ENCODE measurements around the gene FAAH. TPM values are rescaled to one million over a fixed set of nuclear protein-coding genes. Genes with fewer than 3 reads are reported as not detected.

Gene FAAH
- polyA plus RNA-seq, 3 donors: 11.5 to 47.1 (median 11.5) TPM

DNA sequence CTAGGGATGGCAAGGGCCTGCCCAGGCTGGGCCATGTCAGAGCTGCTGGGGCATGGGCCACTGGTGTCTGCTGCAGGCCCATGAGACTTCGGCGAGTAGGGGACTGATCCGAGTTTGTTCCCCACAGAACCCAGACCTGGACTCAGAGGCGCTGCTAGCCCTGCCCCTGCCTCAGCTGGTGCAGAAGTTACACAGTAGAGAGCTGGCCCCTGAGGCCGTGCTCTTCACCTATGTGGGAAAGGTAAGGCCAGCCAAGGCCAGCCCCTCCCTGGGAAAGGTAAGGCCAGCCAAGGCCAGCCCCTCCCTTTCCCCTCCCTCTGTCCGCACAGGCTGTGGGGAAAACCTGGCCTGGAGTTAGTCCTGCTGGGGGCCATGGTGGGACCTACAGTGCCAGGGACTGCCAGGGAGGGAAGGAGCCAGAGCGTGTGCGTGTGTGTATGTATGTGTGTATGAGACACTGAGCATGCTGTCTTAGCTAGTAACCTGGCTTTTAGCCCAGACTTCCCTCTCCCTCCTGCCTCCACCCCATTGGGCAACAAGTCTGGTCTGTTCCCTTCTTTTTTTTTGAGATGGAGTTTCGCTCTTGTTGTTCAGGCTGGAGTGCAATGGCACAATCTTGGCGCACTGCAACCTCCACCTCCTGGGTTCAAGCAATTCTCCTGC, 8.0 kb downstream of the FAAH start:
- DNase-seq: peak; percentile 78 to 91 (median 87)
- Histone ChIP-seq H2AFZ (ENCODE audit: insufficient read depth, low read depth, low read length, poor library complexity, severe bottlenecking) (peak overlapping the region; percentile 49), H3K9ac (ENCODE audit: insufficient read depth, low read length, poor library complexity, severe bottlenecking) (peak overlapping the region; percentile 47), H3K4me3 (replicated peaks in 1 of 3; ENCODE audit: low read depth in 2 of 3, low read length in 3 of 3) (peak overlapping the region in 1 of 3 experiments; percentile 25), H3K4me2 (replicated peaks; ENCODE audit: extremely low read depth, low read length, poor library complexity, severe bottlenecking) (peak overlapping the region; percentile 52), H3K27ac (ENCODE audit: low read depth in 1 of 2, low read length in 2 of 2) (peak overlapping the region; percentile 72 to 76), H3K79me2 (ENCODE audit: insufficient read depth, low read length) (peaks cover 26% of the 10 kb centered on the region), H4K20me1 (ENCODE audit: insufficient read depth, low read length) (no peaks in the 10 kb centered on the region), H3K9me3 (replicated peaks in 1 of 2; ENCODE audit: control insufficient read depth in 1 of 2, insufficient read depth in 1 of 2, low read length in 2 of 2) (no peaks in the 10 kb centered on the region), H3K4me1 (ENCODE audit: control insufficient read depth in 1 of 2, insufficient read depth in 2 of 2, low read length in 2 of 2) (peaks cover 65 to 74% of the 10 kb centered on the region in 2 donors), H3K36me3 (replicated peaks in 1 of 2; ENCODE audit: control insufficient read depth in 1 of 2, insufficient read depth in 2 of 2, low read length in 2 of 2) (peaks cover 3% of the 10 kb centered on the region in 2 donors), H3K27me3 (ENCODE audit: control insufficient read depth in 2 of 2, insufficient read depth in 2 of 2, low read length in 2 of 2) (no peaks in the 10 kb centered on the region)
- Mint-ChIP-seq H3K27ac (peak overlapping the region; percentile 63 to 88 (median 77)), H3K4me1 (peaks cover 68% of the 10 kb centered on the region), H3K4me3 (peak overlapping the region in 1 of 2 donors; percentile 51), H3K9me3 (no peaks in the 10 kb centered on the region), H3K27me3 (ENCODE audit: low read depth in 3 of 3) (peaks cover 1 to 2% (median 2%) of the 10 kb centered on the region in 3 donors), H3K36me3 (peaks cover 8 to 20% of the 10 kb centered on the region in 2 donors)
- TF ChIP-seq, protein P1, sequence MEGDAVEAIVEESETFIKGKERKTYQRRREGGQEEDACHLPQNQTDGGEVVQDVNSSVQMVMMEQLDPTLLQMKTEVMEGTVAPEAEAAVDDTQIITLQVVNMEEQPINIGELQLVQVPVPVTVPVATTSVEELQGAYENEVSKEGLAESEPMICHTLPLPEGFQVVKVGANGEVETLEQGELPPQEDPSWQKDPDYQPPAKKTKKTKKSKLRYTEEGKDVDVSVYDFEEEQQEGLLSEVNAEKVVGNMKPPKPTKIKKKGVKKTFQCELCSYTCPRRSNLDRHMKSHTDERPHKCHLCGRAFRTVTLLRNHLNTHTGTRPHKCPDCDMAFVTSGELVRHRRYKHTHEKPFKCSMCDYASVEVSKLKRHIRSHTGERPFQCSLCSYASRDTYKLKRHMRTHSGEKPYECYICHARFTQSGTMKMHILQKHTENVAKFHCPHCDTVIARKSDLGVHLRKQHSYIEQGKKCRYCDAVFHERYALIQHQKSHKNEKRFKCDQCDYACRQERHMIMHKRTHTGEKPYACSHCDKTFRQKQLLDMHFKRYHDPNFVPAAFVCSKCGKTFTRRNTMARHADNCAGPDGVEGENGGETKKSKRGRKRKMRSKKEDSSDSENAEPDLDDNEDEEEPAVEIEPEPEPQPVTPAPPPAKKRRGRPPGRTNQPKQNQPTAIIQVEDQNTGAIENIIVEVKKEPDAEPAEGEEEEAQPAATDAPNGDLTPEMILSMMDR (IDR thresholded peaks at IDR 0.05): no peak
- 57% methylated on average over 5 of the region's 10 CpGs for WGBS (ENCODE audit: insufficient coverage)
- intact Hi-C loops (cut with micrococcal nuclease): loop anchor here in 1 of 2 donors (5.0 to 10.0 kb wide), 2 partner anchors 35 to 323 kb away; no protein-coding TSS in a partner anchor

DNA sequence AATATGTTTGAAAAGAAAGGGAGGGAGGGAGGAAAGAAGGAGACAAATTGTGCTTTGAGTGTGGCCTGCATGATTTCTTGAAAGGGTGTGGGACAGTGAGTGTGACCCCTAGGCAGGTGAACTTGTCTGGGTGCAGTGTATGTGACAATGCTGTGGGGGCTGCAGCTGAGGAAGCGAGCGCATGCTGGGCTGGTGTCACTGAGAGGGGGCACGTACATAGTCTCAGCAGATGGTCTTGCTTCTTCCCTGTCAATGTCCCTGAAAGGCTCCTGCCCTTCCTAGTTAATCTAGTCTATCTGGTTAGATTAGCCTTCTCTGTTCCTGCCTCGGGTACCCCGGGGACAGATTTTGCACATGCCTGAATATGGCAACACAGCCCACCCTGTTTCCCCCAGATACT, 9.8 kb downstream of the FAAH start:
- Histone ChIP-seq H3K9me3 (replicated peaks in 1 of 2; ENCODE audit: control insufficient read depth in 1 of 2, insufficient read depth in 1 of 2, low read length in 2 of 2) (no peaks in the 10 kb centered on the region), H2AFZ (ENCODE audit: insufficient read depth, low read depth, low read length, poor library complexity, severe bottlenecking) (no peak overlapping the region), H3K36me3 (replicated peaks in 1 of 2; ENCODE audit: control insufficient read depth in 1 of 2, insufficient read depth in 2 of 2, low read length in 2 of 2) (peaks cover 21 to 22% of the 10 kb centered on the region in 2 donors), H3K4me1 (ENCODE audit: control insufficient read depth in 1 of 2, insufficient read depth in 2 of 2, low read length in 2 of 2) (peaks cover 65 to 74% of the 10 kb centered on the region in 2 donors), H3K27ac (ENCODE audit: low read depth in 1 of 2, low read length in 2 of 2) (peak overlapping the region in 1 of 2 donors; percentile 69), H3K79me2 (ENCODE audit: insufficient read depth, low read length) (peaks cover 16% of the 10 kb centered on the region), H3K4me2 (replicated peaks; ENCODE audit: extremely low read depth, low read length, poor library complexity, severe bottlenecking) (no peak overlapping the region), H3K27me3 (ENCODE audit: control insufficient read depth in 2 of 2, insufficient read depth in 2 of 2, low read length in 2 of 2) (no peaks in the 10 kb centered on the region), H3K4me3 (replicated peaks in 1 of 3; ENCODE audit: low read depth in 2 of 3, low read length in 3 of 3) (no peak overlapping the region), H3K9ac (ENCODE audit: insufficient read depth, low read length, poor library complexity, severe bottlenecking) (no peak overlapping the region), H4K20me1 (ENCODE audit: insufficient read depth, low read length) (no peaks in the 10 kb centered on the region)
- TF ChIP-seq, protein P1 (IDR thresholded peaks at IDR 0.05): no peak
- intact Hi-C loops (cut with micrococcal nuclease): loop anchor here in 1 of 2 donors (5.0 to 10.0 kb wide), 2 partner anchors 37 to 321 kb away; no protein-coding TSS in a partner anchor
- H3K4me3 Mint-ChIP-seq: no peak overlapping the region
- DNase-seq: no peak
- peaks cover 26 to 34% of the 10 kb centered on the region in 2 donors for H3K36me3 Mint-ChIP-seq
- peaks cover 66% of the 10 kb centered on the region for H3K4me1 Mint-ChIP-seq
- H3K9me3 Mint-ChIP-seq: no peaks in the 10 kb centered on the region
- peak overlapping the region in 1 of 7 donors; percentile 67 for H3K27ac Mint-ChIP-seq
- 100% methylated on average over 3 of the region's 5 CpGs for WGBS (ENCODE audit: insufficient coverage)
- peaks cover 1 to 2% (median 2%) of the 10 kb centered on the region in 3 donors for H3K27me3 Mint-ChIP-seq (ENCODE audit: low read depth in 3 of 3)

All from CD14-positive monocyte (primary cell).